Mammary epithelial cell (primary cell): ENCODE data around the gene SHB.

ENCODE experiments used
- EZH2 ChIP-seq: IDR thresholded peaks from 2 replicates; pipeline ENCODE4 v1.6.1; 2012; ENCODE audit warnings: low read length, inconsistent platforms, borderline replicate concordance
- TF ChIP-seq, protein P1 (sequence below), 2 donors: IDR thresholded peaks in 1 of 2; conservative IDR thresholded peaks in 1 of 2; 2 replicates each; pipeline ENCODE4 v1.5.1; 2011 to 2012; ENCODE audit warnings: inconsistent platforms in 2 of 2, low read length in 2 of 2, mild to moderate bottlenecking in 2 of 2, control low read depth in 1 of 2, low read depth in 1 of 2; ENCODE audit not compliant: insufficient read depth in 1 of 2; ENCODE audit errors: extremely low read depth in 1 of 2

DNA sequence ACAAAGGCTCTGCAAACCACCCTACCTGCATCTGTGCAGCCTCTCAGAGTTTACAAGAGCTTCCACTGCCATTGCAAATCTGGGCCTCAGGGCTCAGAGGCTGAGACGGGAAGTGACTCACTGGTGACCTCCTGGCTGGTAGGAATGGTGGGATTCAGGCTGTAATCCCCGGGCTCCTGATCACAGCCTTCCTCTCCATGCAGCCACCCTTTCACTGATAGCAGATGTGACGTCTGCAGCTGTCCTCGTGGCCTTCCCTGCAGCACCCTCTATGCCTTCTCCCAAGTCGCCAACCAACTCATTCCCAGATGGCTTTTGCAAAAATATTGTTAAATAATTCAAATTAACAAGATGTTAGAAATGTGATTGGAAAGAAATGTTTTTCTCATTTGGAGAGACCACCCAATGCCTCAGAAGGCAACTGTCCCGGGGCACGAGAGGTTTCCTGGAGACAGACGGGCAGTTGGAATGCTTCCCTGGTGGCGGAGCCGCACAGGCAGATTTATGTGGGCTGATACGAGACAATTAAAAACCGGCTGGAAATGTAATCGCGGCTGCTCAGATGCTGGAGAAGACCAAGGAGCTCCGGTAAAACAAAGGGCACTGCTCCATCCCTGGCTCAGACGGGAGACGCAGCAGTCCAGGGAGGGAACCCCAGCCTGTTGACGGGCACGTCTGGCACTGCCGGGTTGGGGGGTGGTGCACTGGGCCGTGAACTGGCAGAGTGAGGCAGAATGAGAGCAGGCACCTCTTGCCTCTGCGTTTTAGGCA lies 130.7 kb downstream of the SHB start:
- no peak for TF ChIP-seq EZH2
- TF ChIP-seq, protein P1, sequence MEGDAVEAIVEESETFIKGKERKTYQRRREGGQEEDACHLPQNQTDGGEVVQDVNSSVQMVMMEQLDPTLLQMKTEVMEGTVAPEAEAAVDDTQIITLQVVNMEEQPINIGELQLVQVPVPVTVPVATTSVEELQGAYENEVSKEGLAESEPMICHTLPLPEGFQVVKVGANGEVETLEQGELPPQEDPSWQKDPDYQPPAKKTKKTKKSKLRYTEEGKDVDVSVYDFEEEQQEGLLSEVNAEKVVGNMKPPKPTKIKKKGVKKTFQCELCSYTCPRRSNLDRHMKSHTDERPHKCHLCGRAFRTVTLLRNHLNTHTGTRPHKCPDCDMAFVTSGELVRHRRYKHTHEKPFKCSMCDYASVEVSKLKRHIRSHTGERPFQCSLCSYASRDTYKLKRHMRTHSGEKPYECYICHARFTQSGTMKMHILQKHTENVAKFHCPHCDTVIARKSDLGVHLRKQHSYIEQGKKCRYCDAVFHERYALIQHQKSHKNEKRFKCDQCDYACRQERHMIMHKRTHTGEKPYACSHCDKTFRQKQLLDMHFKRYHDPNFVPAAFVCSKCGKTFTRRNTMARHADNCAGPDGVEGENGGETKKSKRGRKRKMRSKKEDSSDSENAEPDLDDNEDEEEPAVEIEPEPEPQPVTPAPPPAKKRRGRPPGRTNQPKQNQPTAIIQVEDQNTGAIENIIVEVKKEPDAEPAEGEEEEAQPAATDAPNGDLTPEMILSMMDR (conservative IDR thresholded peaks at IDR 0.05 in 1 of 2, IDR thresholded peaks at IDR 0.05 in 1 of 2; ENCODE audit: extremely low read depth in 1 of 2, insufficient read depth in 1 of 2, low read depth in 1 of 2, low read length in 2 of 2) = no peak
